ENCODE results near the gene LRRC59.

Gene LRRC59

DNA sequence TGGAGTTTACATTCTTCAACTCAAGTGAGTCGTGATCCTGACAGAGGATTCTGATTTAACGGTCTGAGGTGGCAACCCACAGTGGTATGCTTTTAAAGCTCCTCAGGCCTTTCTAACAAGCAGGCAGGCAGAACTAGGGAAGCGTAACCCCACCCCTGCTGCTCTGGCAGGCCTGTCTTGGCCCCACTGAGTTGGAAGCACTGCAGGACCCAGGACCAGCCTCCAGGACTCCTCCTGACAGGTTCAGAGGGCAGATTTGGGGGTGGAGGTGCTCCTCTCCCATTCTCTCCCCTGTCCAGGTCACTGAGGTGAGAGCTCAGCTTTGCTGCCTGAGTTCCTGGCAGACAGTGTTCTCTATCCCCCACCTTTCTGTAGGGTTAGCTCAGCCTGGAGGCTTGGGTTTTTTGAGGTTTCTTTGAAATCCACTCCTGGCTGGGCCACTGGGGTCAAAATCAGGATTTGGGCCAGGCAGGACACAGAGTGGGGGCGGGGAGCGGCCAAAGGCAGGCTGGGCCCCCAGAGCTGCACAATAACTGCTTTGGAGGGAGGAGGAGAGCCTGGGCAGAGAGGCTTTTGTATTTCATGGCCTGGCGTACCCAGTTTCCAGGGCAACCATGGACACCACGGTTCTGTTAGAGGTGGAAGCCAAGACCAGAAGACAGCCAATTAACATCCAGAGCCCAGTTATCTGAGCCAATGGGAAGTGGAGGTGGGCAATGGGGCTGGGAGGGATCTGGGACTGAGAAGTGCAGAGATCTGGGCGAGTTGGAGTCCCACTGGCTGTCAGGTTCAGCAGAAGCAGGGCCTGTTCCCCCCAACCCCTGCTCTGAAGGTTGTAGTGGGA is 33.9 kb downstream of the LRRC59 start:
- no peak for DNase-seq (ENCODE audit: extremely low read depth in 1 of 2, low read depth in 1 of 2)

DNA sequence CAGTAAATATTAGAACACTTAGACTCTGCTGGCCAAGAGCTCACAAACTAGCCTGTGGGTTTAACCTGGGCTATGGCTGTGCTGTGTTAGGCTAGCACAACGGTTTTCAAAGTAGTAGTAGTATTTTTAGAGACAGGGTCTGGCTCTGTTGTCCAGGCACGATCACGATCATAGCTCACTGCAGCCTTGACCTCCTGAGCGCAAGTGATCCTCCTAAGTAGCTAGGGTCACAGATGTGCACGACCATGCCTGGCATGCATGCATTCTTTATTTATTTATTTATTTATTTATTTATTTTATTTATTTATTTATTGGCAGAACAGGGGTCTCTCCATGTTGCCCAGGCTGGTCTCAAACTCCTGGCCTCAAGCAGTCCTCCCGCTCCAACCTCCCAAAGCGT is 34.7 kb downstream of the LRRC59 start:
- no peak for DNase-seq (ENCODE audit: extremely low read depth in 1 of 2, low read depth in 1 of 2)

DNA sequence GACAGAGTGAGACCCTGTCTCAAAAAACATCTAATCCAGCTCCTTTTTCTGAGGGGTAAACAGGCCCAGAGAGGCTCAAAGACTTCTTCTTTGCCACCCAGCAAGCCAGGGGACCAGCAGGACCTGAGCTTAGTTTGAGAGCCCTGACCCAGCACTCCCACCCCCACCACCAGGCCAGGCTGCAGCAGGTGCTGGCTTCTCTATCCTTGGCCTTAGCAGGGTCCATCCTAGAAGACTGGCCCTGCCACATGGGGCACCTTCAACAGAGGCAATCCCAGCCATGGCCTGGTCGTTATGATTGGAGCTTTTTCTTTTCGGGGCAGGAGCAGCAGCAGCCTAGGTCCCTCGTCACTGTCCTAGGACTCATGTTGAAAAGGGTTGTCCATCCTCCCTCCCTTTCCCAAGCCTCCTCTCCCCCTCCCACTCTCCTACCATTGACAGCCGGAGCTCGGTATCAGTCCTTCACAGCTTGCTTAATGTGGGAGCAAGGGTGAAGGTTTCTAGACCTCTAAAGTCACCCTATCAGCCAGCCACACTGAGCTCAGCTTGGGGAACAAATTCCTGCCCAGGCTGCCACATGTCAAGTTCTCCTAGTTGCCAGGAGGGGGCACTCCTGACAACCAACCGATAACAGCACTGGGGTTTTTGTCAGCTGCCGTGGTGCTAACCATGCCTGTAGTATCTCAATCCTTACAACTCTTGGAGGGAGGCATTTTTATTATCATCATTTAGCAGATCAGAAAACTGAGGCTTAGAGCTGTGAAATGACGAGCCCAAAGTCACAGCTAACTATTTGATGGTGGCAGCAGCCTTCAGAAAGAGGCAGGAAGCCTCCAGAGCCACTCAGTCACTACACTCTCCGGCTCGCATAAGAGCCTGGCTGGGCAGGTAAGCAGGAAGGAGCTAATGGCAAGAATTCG is 35.5 kb downstream of the LRRC59 start:
- peak in 1 of 2 donors; percentile 19 for DNase-seq (ENCODE audit: extremely low read depth in 1 of 2, low read depth in 1 of 2)

GRCh38 chr17:50360486-50361115 is 36.7 kb downstream of the LRRC59 start:
- DNase-seq (ENCODE audit: extremely low read depth in 1 of 2, low read depth in 1 of 2): no peak

GRCh38 chr17:50359998-50360461 is 37.3 kb downstream of the LRRC59 start:
- DNase-seq (ENCODE audit: extremely low read depth in 1 of 2, low read depth in 1 of 2): no peak

DNA sequence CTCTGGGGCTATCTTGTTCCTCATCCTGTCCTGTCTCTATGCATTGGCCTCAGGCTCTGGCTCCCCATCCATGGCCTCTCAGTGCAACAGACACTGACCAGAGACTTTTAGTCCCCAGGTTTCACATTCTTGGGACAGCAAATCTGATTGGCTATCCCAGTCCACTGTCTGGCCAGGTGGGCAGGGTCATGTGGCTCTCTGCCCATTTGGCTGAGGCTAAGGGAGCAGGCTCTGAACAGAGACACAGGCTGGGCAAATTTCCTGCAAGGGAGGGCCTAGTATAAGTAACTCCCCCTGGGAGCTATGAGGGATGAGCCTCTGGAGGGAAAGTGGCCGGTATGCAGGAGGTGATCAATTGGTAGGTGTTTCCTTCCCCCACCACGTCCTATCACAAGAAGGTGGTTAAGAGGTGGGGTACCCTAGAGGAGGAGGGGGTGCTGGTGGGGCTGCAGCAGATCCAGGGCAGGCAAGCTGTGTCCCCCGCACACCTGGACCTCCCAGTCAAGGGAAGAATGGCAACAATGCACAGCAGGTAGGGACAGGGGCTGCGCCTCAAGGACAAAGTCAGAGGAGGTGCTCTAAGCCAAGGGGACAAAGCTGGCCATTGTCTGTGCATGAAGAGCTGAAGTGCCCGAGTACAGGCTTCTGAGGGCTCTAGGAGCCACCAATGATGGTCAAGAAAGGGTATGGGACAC is 38.2 kb downstream of the LRRC59 start:
- DNase-seq (ENCODE audit: extremely low read depth in 1 of 2, low read depth in 1 of 2): no peak

DNA sequence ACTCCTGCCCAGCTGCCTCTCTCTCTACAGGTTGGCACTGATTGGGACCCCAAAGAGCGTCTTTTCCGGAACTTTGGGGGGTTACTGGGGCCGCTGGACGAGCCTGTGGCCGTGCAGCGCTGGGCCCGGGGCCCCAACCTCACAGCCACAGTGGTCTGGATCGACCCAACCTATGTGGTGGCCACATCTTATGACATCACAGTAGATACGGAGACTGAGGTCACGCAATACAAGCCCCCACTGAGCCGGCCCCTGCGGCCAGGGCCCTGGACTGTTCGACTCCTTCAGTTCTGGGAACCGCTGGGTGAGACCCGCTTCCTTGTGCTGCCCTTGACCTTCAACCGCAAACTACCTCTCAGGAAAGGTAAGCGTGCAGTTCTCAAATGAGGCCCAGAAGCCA is 39.1 kb downstream of the LRRC59 start:
- no peak for DNase-seq (ENCODE audit: extremely low read depth in 1 of 2, low read depth in 1 of 2)

GRCh38 chr17:50356892-50357510 is 40.3 kb downstream of the LRRC59 start:
- DNase-seq (ENCODE audit: extremely low read depth in 1 of 2, low read depth in 1 of 2): no peak

DNA sequence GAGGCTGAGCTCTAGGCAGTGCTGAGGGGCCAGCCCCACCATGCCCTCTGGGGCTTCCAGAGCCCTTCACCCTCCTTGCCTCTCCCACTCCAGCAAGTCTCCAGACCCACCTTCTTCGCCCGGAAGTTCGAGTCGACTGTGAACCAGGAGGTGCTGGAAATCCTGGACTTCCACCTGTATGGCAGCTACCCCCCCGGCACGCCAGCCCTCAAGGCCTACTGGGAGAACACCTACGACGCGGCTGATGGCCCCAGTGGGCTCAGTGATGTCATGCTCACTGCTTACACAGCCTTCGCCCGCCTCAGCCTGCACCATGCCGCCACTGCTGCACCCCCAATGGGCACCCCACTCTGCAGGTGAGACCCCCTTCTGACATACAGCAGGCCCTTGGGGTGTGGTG is 40.9 kb downstream of the LRRC59 start:
- no peak for DNase-seq (ENCODE audit: extremely low read depth in 1 of 2, low read depth in 1 of 2)

DNA sequence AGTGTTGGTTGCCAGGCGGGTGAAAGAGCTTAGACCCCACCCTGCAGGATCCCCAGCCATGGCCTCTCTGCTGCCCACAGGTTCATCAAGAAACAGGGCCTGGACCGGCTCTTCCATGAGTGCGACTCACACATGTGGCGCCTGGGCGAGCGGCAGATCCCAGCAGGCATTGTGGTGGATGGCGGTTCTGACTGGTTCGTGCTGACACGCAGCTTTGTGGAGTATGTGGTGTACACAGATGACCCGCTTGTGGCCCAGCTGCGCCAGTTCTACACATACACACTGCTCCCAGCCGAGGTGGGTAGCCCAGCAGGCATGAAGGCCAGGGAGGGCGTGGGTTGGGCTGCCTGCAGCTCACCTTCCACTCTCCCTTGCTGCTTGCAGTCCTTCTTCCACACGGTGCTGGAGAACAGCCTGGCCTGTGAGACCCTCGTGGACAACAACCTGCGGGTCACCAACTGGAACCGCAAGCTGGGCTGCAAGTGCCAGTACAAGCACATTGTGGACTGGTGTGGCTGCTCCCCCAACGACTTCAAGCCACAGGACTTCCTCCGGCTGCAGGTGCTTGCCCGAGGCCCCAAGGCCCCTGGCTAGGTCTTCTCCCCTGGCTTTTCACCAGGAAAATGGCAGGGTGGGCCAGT is 41.5 kb downstream of the LRRC59 start:
- DNase-seq (ENCODE audit: extremely low read depth in 1 of 2, low read depth in 1 of 2): no peak

DNA sequence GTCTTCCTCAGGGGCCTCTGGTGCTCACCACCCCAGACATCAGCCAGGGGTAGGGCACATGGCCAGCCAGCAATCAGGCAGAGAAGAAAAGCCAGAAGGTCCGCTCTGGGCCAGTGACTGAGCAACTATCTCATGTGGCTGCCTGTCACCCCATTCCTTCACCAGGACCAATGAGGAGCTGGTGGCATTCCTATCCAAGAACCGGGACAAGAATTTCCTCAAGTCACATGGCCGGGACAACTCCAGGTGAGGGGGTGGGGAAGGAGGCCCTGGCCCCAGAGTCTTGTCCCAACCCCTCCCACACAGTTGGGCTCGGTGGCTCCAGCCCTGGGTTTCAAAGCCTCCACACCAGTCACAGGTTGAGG is 42.0 kb downstream of the LRRC59 start:
- no peak for DNase-seq (ENCODE audit: extremely low read depth in 1 of 2, low read depth in 1 of 2)

DNA sequence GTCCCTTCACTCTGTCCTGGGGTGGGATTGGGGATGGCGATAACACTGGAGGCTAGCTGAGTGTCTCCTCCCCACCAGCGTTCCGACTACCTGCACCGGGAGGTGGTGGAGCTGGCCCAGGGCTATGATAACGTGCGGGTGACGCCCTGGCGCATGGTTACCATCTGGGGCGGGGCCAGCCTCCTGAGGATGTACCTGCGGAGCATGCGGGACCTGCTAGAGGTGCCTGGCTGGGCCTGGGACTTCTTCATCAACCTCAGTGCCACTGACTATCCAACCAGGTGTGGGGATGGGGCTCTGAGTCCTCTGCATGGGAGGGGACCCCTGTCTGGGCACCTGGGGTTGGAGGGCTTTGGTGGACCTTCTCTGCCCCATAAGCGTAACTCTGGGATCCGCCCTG is 42.5 kb downstream of the LRRC59 start:
- no peak for DNase-seq (ENCODE audit: extremely low read depth in 1 of 2, low read depth in 1 of 2)

DNA sequence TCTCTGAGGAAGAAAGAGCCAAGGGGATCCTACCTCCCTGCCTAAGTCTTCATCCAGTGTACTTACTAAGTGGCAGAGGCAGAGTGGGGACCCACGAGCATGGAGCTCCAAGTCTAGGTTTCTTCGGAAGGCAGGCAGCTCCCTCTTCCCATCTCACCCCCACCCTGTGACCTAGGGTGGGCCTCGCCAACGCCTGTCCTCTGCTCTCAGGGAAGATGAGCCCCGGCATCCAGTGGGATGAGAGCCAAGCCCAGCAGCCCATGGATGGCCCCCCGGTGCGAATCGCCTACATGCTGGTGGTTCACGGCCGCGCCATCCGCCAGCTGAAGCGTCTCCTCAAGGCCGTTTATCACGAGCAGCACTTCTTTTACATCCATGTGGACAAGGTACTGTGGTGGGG is 43.1 kb downstream of the LRRC59 start:
- DNase-seq (ENCODE audit: extremely low read depth in 1 of 2, low read depth in 1 of 2): no peak

- DNase-seq (ENCODE audit: extremely low read depth in 1 of 2, low read depth in 1 of 2): no peak
Observed at GRCh38 chr17:50353600-50354195, 43.6 kb downstream of the LRRC59 start.

GRCh38 chr17:50352693-50353599 is 44.4 kb downstream of the LRRC59 start:
- no peak for DNase-seq (ENCODE audit: extremely low read depth in 1 of 2, low read depth in 1 of 2)

DNA sequence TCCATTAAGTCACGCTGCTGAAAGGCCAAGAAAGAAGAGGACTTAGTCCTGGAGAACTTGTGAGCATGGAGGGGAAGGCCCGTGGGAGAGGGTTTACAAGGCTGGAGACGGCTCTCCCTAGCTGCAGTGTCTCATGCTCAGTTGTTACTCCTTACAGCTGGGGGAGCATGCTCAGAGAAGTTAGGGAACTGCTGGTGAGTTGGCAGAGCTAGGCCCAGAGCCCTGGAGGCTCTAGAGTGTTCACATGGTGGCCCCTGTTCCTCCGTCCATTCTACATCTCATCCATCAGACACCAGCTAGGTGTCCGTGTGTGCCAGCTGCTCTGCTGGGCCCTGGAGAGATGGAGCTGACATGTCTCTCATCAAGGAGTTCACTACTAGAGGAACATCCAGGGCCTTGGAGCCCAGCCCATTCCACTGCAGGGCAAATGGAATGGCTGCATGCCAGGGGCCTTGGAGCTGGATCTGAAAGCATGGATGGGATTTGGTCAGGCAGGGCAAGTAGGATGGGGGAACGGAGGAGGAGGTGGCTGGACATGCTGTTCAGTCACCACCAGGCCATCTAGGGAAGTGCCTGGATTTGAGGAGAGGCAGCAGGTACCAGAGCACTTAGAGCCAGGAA is 45.1 kb downstream of the LRRC59 start:
- no peak for DNase-seq (ENCODE audit: extremely low read depth in 1 of 2, low read depth in 1 of 2)

DNA sequence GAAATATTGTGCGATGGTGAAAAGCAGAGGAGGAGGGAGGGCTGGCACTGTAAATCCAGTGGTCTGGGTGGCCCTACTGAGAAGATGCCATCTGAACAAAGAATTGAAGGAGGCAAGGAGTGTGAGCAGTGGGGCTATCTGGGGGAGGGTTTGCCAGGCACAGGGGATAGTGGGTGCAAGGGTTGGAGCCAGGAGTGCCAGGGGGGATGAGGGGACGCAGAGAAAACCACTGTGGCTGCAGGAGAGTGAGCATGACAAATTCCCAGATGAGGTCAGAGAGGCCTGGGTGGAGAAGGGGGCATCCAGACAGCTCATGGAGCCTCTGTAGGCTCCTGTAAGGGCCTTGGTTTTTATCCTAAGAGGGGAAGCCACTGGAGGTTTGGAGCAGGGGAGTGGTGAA is 46.6 kb downstream of the LRRC59 start:
- DNase-seq (ENCODE audit: extremely low read depth in 1 of 2, low read depth in 1 of 2): no peak

DNA sequence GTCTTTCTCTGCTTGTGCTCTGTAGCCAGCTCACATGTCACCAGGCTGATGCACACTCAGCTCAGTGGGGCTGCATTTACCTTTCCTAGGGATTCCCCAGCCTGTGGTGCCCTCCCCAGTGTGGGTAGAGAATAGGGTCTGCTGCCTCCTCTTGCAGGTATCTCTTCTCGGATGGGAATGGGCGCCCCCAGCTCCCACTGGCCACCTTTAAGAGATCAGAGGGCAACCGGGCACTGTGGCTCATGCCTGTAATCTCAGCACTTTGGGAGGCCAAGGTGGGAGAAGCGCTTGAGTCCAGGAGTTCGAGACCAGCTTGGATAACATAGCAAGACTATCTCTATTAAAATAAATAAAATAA is 48.1 kb downstream of the LRRC59 start:
- DNase-seq (ENCODE audit: extremely low read depth in 1 of 2, low read depth in 1 of 2): no peak
